Sigmoid colon (tissue), 4 donors: Measurements from ENCODE around the gene DYNC1H1.

Experiments
- CTCF ChIP-seq, 4 experiments: fragments of 450-650 bp in 3 of 4; fragments of 200-600 bp in 1 of 4; IDR thresholded peaks; one replicate each; pipeline ENCODE4 v1.5.1; 2016 to 2019; ENCODE audit warnings: antibody characterized with exemption in 4 of 4, mild to moderate bottlenecking in 3 of 4, moderate library complexity in 2 of 4
- EP300 ChIP-seq, 4 donors: sonication (generic); formaldehyde crosslinking; IDR thresholded peaks; one replicate each; pipeline ENCODE4 v1.6.1; 2017; ENCODE audit warnings: antibody characterized with exemption in 4 of 4
- POLR2A ChIP-seq, 2 donors: fragments of 450-650 bp; IDR thresholded peaks; one replicate each; pipeline ENCODE4 v1.6.1; 2016; ENCODE audit warnings: antibody characterized with exemption in 2 of 2, mild to moderate bottlenecking in 2 of 2, moderate library complexity in 2 of 2
- POLR2AphosphoS5 ChIP-seq, 4 donors: sonication (generic); formaldehyde crosslinking; IDR thresholded peaks; one replicate each; pipeline ENCODE4 v1.6.1; 2017; ENCODE audit warnings: antibody characterized with exemption in 4 of 4

GRCh38 chr14:101965770-101966722, 1.7 kb downstream of the DYNC1H1 start:
- no peak for TF ChIP-seq POLR2A (IDR thresholded peaks at IDR 0.05)
- TF ChIP-seq CTCF (IDR thresholded peaks at IDR 0.05): no peak
- TF ChIP-seq POLR2AphosphoS5 (IDR thresholded peaks at IDR 0.05): no peak
- TF ChIP-seq EP300 (IDR thresholded peaks at IDR 0.05): no peak
